NOMO-1 treated with DMSO at 0.1 percent for 48 hours (cell line): Measurements from ENCODE around the gene BTF3L4.

Experiments used
- DNase-seq: peaks from one replicate; lab custom pipeline; 2025; ENCODE audit not compliant: unreplicated experiment; lab: John Stamatoyannopoulos, UW

BTF3L4 gene

DNA sequence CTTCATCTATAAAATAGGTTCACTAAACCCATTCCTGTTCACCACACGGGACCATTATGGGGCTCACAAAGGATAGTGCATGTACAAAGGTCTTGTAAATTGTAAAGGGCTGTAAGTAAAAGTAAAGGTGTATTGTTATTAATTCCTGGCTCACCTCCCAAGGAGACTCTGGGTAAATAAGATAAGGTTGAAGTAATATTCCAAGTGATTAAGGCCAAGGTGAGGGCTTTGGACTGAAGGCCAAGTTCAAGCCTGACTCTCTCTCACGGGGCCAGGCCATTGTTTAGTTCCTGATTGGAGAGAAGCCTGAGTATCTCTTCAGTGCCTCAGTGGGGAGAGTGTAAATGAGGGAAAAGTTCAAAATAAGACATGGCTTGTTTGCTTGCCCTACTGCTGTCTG, 66.3 kb downstream of the BTF3L4 start:
- DNase-seq, result no peak

DNA sequence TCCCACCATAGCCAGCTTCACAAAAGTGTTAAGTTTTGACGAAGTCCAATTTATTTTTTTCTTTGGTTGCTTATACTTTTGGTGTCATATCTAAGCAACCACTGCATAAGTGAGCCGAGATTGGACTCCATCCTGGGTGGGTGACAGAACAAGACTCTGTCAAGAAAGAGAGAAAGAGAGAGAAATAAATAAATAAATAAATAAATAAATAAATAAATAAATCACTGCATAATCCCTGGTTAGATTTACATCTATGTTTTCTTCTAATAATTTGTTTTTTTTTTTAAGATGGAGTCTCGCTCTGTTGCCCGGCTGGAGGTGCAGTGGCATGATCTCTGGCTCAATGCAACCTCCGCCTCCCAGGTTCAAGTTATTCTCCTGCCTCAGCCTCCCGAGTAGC, 67.5 kb downstream of the BTF3L4 start:
- no peak for DNase-seq

DNA sequence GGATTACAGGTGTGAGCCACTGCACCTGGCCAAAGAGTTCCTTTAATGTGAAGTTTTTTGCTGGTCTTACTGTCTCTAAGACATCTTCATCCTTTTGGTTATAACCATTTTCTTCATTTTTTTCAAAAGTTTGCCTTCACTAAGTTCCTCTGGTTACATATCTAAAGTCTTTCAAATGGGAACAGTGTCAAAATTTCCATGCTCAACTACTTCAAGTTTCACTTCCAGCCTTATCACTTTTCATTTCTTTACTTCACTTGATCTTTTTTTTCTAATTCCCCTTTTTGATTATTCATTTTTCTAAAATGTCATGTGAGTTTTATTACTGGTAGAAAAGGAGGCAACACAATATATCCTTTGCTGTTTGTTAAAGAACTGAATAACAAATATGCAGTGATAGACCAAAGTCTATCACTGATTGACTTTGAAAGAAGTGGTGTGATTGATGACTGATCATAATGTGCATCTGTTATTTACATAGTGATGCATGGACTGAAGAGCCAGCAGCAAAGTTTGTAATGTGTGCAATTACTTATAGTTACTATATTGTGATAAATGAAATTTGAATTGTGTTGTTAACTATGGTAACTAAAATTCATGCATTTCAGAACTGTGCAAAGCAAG, 69.8 kb downstream of the BTF3L4 start:
- no peak for DNase-seq

DNA sequence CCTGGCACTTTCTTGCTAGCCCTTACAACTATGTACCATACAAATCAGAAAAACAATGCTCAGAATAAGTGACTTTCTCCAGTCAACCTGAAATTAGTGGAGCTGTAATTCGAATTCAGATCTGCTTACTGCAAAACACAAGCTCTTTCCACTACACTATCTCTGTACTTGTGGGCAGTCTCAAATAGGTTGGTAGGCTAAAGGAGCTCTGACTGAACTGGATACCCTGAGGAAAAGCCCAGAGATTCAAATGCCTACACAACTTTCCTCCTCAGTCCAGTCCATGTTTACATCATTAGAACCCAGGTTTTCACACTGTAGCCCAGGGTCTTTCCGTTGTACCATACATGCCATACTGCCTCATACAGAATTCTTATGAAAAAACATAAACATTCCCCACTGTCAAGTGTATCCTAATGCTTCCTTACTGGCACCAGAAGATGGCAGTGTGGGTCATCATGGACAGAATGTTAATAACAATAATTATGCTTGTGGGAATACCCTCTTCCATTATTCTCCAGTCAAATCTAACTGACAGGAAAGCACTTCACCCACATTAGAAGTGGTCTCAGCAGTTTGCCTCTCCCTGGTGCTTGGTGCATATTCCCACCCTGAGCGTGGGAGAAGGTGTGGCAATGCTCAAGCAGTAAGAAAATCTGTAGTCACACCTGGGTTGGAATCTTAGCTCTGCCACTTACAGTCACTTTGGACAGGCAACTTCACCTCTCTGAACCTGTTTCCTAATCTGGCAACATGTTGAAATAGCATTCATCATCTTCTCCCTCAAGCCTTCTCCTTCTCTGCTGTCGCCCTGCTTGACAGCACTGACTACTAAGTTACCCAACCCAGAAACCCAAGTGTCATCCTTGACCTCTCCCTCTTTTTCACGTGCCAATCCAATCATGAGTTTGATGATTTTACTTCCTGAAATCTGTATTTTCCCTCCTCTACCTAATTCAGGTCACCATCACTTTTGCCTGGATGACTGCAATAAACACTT, 71.4 kb downstream of the BTF3L4 start:
- peak; percentile 37 for DNase-seq

DNA sequence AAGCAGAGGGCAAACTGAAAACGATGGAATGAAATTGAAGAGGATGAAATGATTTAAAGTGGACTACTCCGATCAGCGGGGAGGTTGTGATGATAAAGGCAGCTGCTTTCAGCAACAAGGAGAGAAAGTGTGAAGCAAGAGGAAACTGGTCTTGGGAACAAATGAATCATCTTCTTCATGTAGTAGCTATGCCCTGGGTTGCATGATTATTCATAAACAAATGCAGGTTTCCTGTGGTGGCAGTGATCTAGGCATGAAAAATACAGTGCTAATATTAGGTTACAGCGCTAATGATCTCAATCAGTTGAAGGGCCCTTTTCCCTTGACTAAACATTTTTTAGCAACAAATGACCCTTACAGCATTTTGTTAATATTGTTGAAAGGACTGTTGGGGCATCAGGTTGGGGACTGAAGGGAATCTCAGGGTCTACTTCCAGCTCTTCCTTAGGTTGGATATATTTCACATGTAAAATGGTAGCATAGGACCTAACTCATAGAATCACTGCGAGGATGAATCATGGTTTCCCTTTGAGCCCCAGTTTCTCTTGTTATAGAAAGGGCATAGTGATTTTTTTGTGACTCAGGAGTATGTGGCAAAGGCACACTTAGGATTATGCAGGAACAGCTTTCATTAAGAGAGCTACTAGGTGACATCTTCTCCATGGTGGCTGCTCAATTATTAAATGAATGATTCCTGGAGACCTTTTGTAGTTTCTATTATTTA, 83.9 kb downstream of the BTF3L4 start:
- DNase-seq, result peak; percentile 91
